GM19025 (cell line): Measurements from ENCODE around the gene CLDN9.

ENCODE experiments used
- ATAC-seq: cut with Tn5 transposase; IDR thresholded peaks from one replicate; pipeline ENCODE4 v1.9.1; 2021; ENCODE audit warnings: mild to moderate bottlenecking, low read depth, moderate library complexity; ENCODE audit not compliant: unreplicated experiment

The CLDN9 gene

GRCh38 chr16:3015865-3016521, 3.3 kb downstream of the CLDN9 start:
- no peak for ATAC-seq

GRCh38 chr16:3017344-3017743, 4.6 kb downstream of the CLDN9 start:
- no peak for ATAC-seq

GRCh38 chr16:3017794-3018506, 5.2 kb downstream of the CLDN9 start, which contains the start of gene CLDN6:
Gene CLDN6, minus strand, starts transcription at chr16:3018183. Its CDS starts 2,162 bp downstream, at chr16:3016021.
- no peak for ATAC-seq

- ATAC-seq = no peak
Measured at GRCh38 chr16:3019594-3020246, 7.0 kb downstream of the CLDN9 start.

GRCh38 chr16:3020247-3020603, 7.5 kb downstream of the CLDN9 start, which contains the start of gene TNFRSF12A:
Gene TNFRSF12A, plus strand, starts transcription at chr16:3020368. Its CDS starts 30 bp downstream, at chr16:3020398.
- no peak for ATAC-seq

GRCh38 chr16:3020604-3021448, 8.1 kb downstream of the CLDN9 start:
- ATAC-seq = no peak

GRCh38 chr16:3021449-3022207, 8.9 kb downstream of the CLDN9 start:
- ATAC-seq = no peak

- no peak for ATAC-seq
Measured at GRCh38 chr16:3022208-3022683, 9.5 kb downstream of the CLDN9 start.

- ATAC-seq = no peak
Measured at GRCh38 chr16:3022684-3023414, 10.1 kb downstream of the CLDN9 start.

GRCh38 chr16:3023415-3023668, 10.6 kb downstream of the CLDN9 start:
- ATAC-seq = no peak

- ATAC-seq = peak; percentile 69
Measured at GRCh38 chr16:3023669-3024478, 11.2 kb downstream of the CLDN9 start, which contains the start of the genes HCFC1R1 and THOC6. Gene HCFC1R1, minus strand, starts transcription at chr16:3023942. Its CDS starts 1 bp downstream, at chr16:3023941. Gene THOC6, plus strand, starts transcription at chr16:3024035. Its CDS starts 292 bp downstream, at chr16:3024327.

GRCh38 chr16:3025032-3026002, 12.6 kb downstream of the CLDN9 start:
- no peak for ATAC-seq

- ATAC-seq = no peak
Measured at GRCh38 chr16:3026003-3026378, 13.3 kb downstream of the CLDN9 start.

- no peak for ATAC-seq
Measured at GRCh38 chr16:3026609-3027488, 14.1 kb downstream of the CLDN9 start.

- ATAC-seq = no peak
Measured at GRCh38 chr16:3027489-3027795, 14.7 kb downstream of the CLDN9 start.

- no peak for ATAC-seq
Measured at GRCh38 chr16:3027983-3028715, 15.4 kb downstream of the CLDN9 start.
